A549 treated with CpdA at 1 μM for 4 hours (cell line): Measurements from ENCODE around the gene PAMR1. TPM values are rescaled to one million over a fixed set of nuclear protein-coding genes. Genes with fewer than 3 reads are reported as not detected.

Experiments used
- total RNA-seq: library from RNA; stranded (reverse); fragments of 200-300 nt; extraction: Qiagen RNA extraction; gene quantifications from 5 replicates; pipeline ENCODE4 v1.2.3, GENCODE V29; 2022; ENCODE audit warnings: low read depth

The PAMR1 gene, protein sequence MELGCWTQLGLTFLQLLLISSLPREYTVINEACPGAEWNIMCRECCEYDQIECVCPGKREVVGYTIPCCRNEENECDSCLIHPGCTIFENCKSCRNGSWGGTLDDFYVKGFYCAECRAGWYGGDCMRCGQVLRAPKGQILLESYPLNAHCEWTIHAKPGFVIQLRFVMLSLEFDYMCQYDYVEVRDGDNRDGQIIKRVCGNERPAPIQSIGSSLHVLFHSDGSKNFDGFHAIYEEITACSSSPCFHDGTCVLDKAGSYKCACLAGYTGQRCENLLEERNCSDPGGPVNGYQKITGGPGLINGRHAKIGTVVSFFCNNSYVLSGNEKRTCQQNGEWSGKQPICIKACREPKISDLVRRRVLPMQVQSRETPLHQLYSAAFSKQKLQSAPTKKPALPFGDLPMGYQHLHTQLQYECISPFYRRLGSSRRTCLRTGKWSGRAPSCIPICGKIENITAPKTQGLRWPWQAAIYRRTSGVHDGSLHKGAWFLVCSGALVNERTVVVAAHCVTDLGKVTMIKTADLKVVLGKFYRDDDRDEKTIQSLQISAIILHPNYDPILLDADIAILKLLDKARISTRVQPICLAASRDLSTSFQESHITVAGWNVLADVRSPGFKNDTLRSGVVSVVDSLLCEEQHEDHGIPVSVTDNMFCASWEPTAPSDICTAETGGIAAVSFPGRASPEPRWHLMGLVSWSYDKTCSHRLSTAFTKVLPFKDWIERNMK
- total RNA-seq, result not detected in 5 replicates

DNA sequence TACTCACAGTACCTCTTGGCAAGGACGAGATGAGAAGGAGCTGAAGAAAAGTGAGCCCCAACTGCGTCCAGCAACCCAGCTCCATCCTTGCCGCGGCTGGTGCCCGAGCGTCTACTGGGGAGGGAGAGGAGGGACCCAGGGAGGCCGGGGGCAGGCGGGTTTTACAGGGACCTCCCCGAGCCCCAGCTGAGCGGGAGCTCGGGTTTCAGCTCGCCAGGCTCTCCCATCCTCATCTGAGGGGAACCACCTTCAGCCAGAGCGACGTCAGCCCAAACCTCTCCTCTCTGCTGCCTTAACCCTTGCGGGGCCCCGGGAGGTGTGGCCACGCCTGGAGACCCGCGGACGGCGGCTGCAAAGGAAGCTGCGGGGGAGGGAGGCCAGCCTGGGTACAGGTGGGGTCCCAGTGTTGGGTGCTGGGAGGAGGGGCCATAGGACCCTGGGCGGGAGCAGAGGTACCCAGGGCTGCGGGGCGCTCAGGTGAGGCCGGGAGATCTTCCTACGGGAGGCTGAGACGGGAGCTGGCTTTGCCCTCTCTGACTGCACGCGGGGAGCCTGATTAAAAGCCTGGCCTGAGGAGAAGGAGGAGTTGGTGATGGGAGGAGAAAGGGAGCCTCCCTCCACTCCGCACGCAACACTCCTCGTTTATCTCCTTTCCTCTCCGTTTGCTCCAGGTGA lies at the start of gene PAMR1:
PAMR1 (minus strand) TSS at position 116 of the 675 bp plus-strand sequence; CDS start at position 85, 31 bp downstream.

DNA sequence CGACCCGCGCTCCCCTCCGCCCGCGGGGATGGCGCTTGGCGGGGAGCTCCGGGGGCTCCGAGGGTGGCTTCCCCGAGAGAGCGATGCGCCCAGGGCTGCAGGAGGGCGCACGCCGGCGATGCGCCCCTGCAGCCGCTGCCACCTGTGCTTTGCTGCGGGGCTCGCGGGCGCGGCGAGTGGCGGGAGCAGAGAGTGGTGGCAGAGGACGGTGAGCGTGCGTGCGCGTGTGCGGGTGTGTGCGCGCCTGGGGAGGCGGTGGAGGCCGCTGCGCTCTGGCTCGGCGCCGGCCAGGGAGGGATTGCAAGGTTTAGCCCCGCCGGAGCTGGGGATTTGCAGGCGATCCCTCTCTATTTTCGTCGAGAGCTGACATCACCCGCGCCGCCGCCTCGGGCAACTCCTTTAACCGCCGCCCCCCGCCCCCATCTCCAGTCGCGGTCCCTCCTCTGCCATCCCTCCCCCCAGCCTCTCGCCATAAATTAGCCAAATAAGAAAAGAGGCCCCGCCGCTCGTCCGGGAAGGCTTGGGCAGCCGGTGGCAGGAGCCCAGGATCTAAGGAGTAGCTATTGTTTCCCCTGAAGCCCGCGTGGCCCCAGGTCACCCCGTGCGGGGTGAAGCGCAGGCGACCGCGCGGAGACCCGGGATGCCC lies 106.1 kb downstream of the PAMR1 start, which contains the start of gene SLC1A2:
SLC1A2 (minus strand) TSS at position 375 of the 646 bp plus-strand sequence. CDS start 592 bp downstream, outside the sequence.

Other genes starting within 250 kb of the PAMR1 start
- gene SLC1A2, start 106.1 kb downstream of the PAMR1 start, total RNA-seq, result 0.03 to 0.12 TPM (median 0.08 TPM) in 5 replicates
- gene FJX1, start 92.8 kb upstream of the PAMR1 start, total RNA-seq, result 26.4 to 46.4 TPM (median 40.3 TPM) in 5 replicates
- gene TRIM44, start 137.2 kb upstream of the PAMR1 start, total RNA-seq, result 22.5 to 29.0 TPM (median 27.1 TPM) in 5 replicates